GM18508 (cell line): ENCODE results near the gene CAMK1.

ENCODE experiments used
- ATAC-seq: cut with Tn5 transposase; IDR thresholded peaks from one replicate; pipeline ENCODE4 v1.9.1; 2021; ENCODE audit warnings: moderate number of reproducible peaks; ENCODE audit not compliant: insufficient read depth, unreplicated experiment

Gene CAMK1

GRCh38 chr3:9769426-9770275 lies at the start of gene CAMK1:
Gene CAMK1 (minus strand): TSS chr3:9769947. CDS start chr3:9767749, 2,198 bp downstream.
- ATAC-seq, result no peak

- no peak for ATAC-seq
Observed at GRCh38 chr3:9818666-9819335, 49.1 kb upstream of the CAMK1 start.

- ATAC-seq, result no peak
Observed at GRCh38 chr3:9817436-9817835, 47.7 kb upstream of the CAMK1 start.

GRCh38 chr3:9815986-9816385 lies 46.2 kb upstream of the CAMK1 start:
- no peak for ATAC-seq

GRCh38 chr3:9812870-9813483 lies 43.2 kb upstream of the CAMK1 start:
- no peak for ATAC-seq

- ATAC-seq, result no peak
Observed at GRCh38 chr3:9810846-9811245, 41.1 kb upstream of the CAMK1 start.

- ATAC-seq, result no peak
Observed at GRCh38 chr3:9810433-9810770, 40.7 kb upstream of the CAMK1 start.

GRCh38 chr3:9809615-9810432 lies 40.1 kb upstream of the CAMK1 start, which contains the start of gene TTLL3:
Gene TTLL3 (plus strand): TSS chr3:9810262. CDS start chr3:9810662, 400 bp downstream.
- no peak for ATAC-seq

GRCh38 chr3:9809239-9809614 lies 39.5 kb upstream of the CAMK1 start:
- no peak for ATAC-seq

- ATAC-seq, result peak; percentile 56
Observed at GRCh38 chr3:9808345-9809037, 38.7 kb upstream of the CAMK1 start.

GRCh38 chr3:9807981-9808344 lies 38.2 kb upstream of the CAMK1 start:
- no peak for ATAC-seq

GRCh38 chr3:9806688-9807589 lies 37.2 kb upstream of the CAMK1 start:
- ATAC-seq, result no peak

- ATAC-seq, result no peak
Observed at GRCh38 chr3:9806137-9806536, 36.4 kb upstream of the CAMK1 start.

GRCh38 chr3:9804996-9805395 lies 35.2 kb upstream of the CAMK1 start:
- no peak for ATAC-seq

GRCh38 chr3:9803494-9803893 lies 33.7 kb upstream of the CAMK1 start:
- ATAC-seq, result no peak

- no peak for ATAC-seq
Observed at GRCh38 chr3:9800529-9800928, 30.8 kb upstream of the CAMK1 start.

- no peak for ATAC-seq
Observed at GRCh38 chr3:9797196-9797945, 27.6 kb upstream of the CAMK1 start.

GRCh38 chr3:9795207-9795606 lies 25.5 kb upstream of the CAMK1 start:
- no peak for ATAC-seq
